Prostate gland (tissue), 2 donors: Measurements from ENCODE around the gene RCOR1. TPM values are rescaled to one million over a fixed set of nuclear protein-coding genes. Genes with fewer than 3 reads are reported as not detected.

Source experiments
- DNase-seq: peaks from one replicate; pipeline ENCODE4 v3.0.0-alpha.2; 2019; ENCODE audit warnings: low spot score
- H3K27ac ChIP-seq, 2 donors: fragments of 200-600 bp; sonication (generic); 2 replicates each; pipeline ENCODE4 v1.5.1; 2017 to 2019
- H3K27me3 ChIP-seq: fragments of 200-600 bp; sonication (generic); replicated peaks from 2 replicates; pipeline ENCODE4 v1.5.1; 2019; ENCODE audit not compliant: insufficient read depth
- H3K36me3 ChIP-seq, 2 donors: fragments of 200-600 bp; sonication (generic); 1 replicate in 1 of 2; 2 replicates in 1 of 2; pipeline versions ENCODE4 v1.5.1 to v1.8.1; 2017 to 2019
- H3K4me1 ChIP-seq: fragments of 200-600 bp; sonication (generic); replicated peaks from 2 replicates; pipeline ENCODE4 v1.5.1; 2019
- H3K4me3 ChIP-seq, 2 donors: fragments of 200-600 bp; sonication (generic); 2 replicates each; pipeline ENCODE4 v1.5.1; 2017 to 2019
- H3K9me3 ChIP-seq: fragments of 200-600 bp; sonication (generic); 2 replicates; pipeline ENCODE4 v1.5.1; 2017
- POLR2A ChIP-seq: fragments of 450-650 bp; IDR thresholded peaks from one replicate; pipeline ENCODE4 v1.6.1; 2016; ENCODE audit warnings: antibody characterized with exemption, mild to moderate bottlenecking
- POLR2AphosphoS5 ChIP-seq: sonication (generic); formaldehyde crosslinking; IDR thresholded peaks from one replicate; pipeline ENCODE4 v1.6.1; 2017; ENCODE audit warnings: antibody characterized with exemption
- WGBS: methylation state at CpG from one replicate; pipeline ENCODE4 v1.1.5; 2018; 5-methylcytosine and 5-hydroxymethylcytosine counted together
- intact Hi-C: fragments of 100-400 bp; cut with DNase I; formaldehyde crosslinking; loops from one replicate; pipeline ENCODE4 v1.14.2; 2022
- total RNA-seq, 2 donors: library from RNA; depleted of rRNA; stranded (reverse); fragments of >200 nt; gene quantifications; one replicate each; pipeline ENCODE4 v1.1.0, GENCODE V29; 2016
- TF ChIP-seq, protein P1 (sequence below), 4 experiments: fragments of 200-600 bp in 2 of 4; fragments of 450-650 bp in 2 of 4; sonication (generic) in 2 of 4; IDR thresholded peaks; 1 replicate in 3 of 4; 2 replicates in 1 of 4; pipeline ENCODE4 v1.5.1; 2016 to 2019; ENCODE audit warnings: antibody characterized with exemption in 4 of 4, mild to moderate bottlenecking in 2 of 4, moderate library complexity in 2 of 4

The RCOR1 gene
- total RNA-seq, 2 donors from 2014 or later: 14.4 to 26.6 TPM

DNA sequence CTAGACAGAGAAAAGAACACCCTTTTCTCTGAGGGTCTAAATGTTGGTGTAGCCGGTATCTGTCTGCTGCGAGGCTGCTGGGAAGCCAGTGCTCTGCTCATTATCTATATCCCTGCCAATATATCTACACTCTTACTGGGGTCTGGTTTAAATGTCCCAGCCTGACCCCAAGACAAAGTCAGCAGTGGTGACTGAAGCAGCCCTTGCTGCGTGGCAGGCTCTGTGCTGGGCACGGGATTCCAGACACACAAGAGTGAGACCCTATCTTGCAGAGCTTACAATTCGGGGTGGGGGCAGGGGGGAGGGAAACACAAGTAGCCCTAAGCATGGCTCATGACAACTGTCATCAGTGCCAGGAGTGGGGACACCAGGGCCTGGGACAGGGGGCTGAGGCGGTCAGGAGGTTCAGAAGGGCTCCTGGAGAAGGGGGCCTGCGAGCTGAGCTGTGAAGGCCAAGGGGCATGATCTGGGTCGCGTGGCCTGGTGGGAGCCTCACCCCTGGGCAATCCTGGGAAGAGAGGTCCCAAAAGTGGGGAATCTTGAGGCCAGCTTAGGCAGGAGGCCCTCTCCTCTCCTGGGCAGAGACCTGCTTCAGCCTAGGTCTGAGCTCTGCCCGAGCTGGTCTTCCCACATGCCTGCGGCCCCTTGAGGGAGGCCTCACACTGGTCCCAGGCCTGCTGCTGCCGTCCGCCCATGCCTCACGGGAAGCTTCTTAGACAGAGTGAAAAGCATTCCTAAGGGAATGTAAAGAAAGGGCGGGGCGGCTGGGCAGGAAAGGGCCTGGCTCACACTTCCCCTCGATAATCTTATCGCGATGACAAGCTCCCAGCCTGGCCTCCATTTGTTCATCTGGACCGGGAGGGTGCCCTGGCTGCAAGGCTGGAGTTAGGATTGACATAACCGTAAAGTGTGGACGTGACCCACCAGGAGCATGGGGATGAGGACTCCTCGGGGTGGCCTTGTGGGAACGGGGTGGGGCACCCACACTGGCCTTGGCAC, 7.3 kb upstream of the RCOR1 start:
- Histone ChIP-seq H3K9me3 (no peaks in the 10 kb centered on the region), H3K4me1 (no peaks in the 10 kb centered on the region), H3K36me3 (no peaks in the 10 kb centered on the region), H3K27ac (no peak overlapping the region), H3K4me3 (no peak overlapping the region), H3K27me3 (no peaks in the 10 kb centered on the region)
- WGBS: 65% methylated on average over 24 of the region's 24 CpGs
- DNase-seq: no peak
- TF ChIP-seq POLR2AphosphoS5 (no peak), POLR2A (no peak)
- intact Hi-C loops: no loop called here

DNA sequence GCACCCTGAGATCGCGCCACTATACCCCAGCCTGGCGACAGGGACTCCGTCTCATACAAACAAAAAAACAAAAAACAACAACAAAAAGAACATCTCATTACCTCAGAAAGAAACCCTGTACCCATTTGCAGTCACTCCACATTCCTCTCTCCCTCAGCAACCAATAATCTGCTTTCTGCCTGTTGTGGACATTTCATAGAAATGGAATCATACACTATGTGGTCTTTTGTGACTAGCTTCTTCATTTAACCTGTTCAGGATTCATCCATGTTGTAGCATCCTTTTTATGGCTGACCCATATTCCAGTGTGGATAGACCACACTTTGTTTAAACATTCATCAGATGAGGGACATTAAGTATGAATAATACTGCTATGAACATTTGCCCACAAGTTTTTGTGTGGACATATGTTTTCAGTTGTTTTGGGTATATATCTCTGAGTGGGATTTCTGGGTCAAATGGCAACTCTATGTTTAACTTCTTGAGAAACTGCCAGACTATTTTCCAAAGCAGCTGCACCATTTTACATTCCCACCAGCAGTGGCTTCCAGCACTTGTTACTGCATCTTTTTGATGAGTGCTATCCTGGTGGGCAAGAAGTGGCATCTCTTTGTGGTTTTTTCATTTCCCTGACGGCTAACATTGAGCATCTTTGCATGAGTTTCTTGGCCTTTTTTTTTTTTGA, 5.9 kb upstream of the RCOR1 start:
- Histone ChIP-seq H3K36me3 (no peaks in the 10 kb centered on the region), H3K27ac (no peak overlapping the region), H3K4me3 (no peak overlapping the region), H3K4me1 (no peaks in the 10 kb centered on the region), H3K9me3 (no peaks in the 10 kb centered on the region), H3K27me3 (no peaks in the 10 kb centered on the region)
- TF ChIP-seq, protein P1, sequence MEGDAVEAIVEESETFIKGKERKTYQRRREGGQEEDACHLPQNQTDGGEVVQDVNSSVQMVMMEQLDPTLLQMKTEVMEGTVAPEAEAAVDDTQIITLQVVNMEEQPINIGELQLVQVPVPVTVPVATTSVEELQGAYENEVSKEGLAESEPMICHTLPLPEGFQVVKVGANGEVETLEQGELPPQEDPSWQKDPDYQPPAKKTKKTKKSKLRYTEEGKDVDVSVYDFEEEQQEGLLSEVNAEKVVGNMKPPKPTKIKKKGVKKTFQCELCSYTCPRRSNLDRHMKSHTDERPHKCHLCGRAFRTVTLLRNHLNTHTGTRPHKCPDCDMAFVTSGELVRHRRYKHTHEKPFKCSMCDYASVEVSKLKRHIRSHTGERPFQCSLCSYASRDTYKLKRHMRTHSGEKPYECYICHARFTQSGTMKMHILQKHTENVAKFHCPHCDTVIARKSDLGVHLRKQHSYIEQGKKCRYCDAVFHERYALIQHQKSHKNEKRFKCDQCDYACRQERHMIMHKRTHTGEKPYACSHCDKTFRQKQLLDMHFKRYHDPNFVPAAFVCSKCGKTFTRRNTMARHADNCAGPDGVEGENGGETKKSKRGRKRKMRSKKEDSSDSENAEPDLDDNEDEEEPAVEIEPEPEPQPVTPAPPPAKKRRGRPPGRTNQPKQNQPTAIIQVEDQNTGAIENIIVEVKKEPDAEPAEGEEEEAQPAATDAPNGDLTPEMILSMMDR (IDR thresholded peaks at IDR 0.05): no peak
- TF ChIP-seq POLR2AphosphoS5: no peak
- no peak for TF ChIP-seq POLR2A
- no peak for DNase-seq
- 88% methylated on average over 5 of the region's 5 CpGs for WGBS
- intact Hi-C loops: no loop called here

- Histone ChIP-seq H3K9me3 (no peaks in the 10 kb centered on the region), H3K27ac (no peak overlapping the region), H3K27me3 (no peaks in the 10 kb centered on the region), H3K4me1 (no peaks in the 10 kb centered on the region), H3K4me3 (no peak overlapping the region), H3K36me3 (no peaks in the 10 kb centered on the region)
- intact Hi-C loops: no loop called here
- TF ChIP-seq POLR2AphosphoS5 (no peak), POLR2A (no peak)
- TF ChIP-seq, protein P1 (IDR thresholded peaks at IDR 0.05): no peak
- 79% methylated on average over 3 of the region's 3 CpGs for WGBS
- no peak for DNase-seq
Measured at GRCh38 chr14:102588821-102589220, 3.6 kb upstream of the RCOR1 start.

GRCh38 chr14:102589761-102590290, 2.6 kb upstream of the RCOR1 start:
- Histone ChIP-seq H3K4me1 (no peaks in the 10 kb centered on the region), H3K27me3 (no peaks in the 10 kb centered on the region), H3K27ac (no peak overlapping the region), H3K4me3 (no peak overlapping the region), H3K9me3 (no peaks in the 10 kb centered on the region), H3K36me3 (no peaks in the 10 kb centered on the region)
- 61% methylated on average over 12 of the region's 12 CpGs for WGBS
- intact Hi-C loops: loop anchor here (5.0 kb wide), 1 partner anchor 63 kb away; no protein-coding TSS in a partner anchor
- no peak for DNase-seq
- TF ChIP-seq POLR2AphosphoS5 (no peak), POLR2A (no peak)
- TF ChIP-seq, protein P1 (IDR thresholded peaks at IDR 0.05): no peak

DNA sequence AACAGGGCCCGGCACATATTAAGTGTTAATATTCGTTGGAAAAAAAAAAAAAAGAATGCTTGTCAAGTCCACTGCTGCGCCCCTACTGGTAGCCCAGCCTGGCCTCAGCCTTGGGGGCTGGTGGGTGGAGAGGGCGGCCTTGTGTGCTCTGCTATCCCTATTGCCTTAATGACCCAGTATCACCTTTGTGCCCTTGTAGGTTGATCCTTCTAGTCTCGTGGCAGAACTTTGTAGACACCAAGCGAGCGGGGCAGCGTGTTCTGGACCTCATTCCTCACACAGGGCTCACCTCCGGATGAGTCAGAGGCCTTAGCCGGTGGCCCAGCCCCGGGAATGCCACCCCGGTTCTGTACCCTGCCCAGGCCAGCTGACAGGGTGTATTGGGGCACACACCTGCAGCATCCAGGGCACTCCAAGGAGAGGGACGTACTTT, 1.8 kb upstream of the RCOR1 start:
- Histone ChIP-seq H3K27ac (peak overlapping the region in 1 of 2 donors; percentile 93), H3K4me1 (no peaks in the 10 kb centered on the region), H3K36me3 (no peaks in the 10 kb centered on the region), H3K4me3 (peak overlapping the region in 1 of 2 donors; percentile 61), H3K9me3 (no peaks in the 10 kb centered on the region), H3K27me3 (no peaks in the 10 kb centered on the region)
- intact Hi-C loops: loop anchor here (5.0 kb wide), 1 partner anchor 63 kb away; no protein-coding TSS in a partner anchor
- DNase-seq: no peak
- no peak for TF ChIP-seq POLR2AphosphoS5
- TF ChIP-seq, protein P1 (IDR thresholded peaks at IDR 0.05): no peak
- TF ChIP-seq POLR2A: no peak
- 49% methylated on average over 13 of the region's 13 CpGs for WGBS
